Lower leg skin (tissue), 3 donors: ENCODE measurements around the gene TOPAZ1.

ENCODE experiments used
- CTCF ChIP-seq, 3 donors: fragments of 450-650 bp; IDR thresholded peaks; one replicate each; pipeline ENCODE4 v1.5.1; 2016; ENCODE audit warnings: antibody characterized with exemption in 3 of 3, mild to moderate bottlenecking in 3 of 3, moderate library complexity in 2 of 3
- POLR2A ChIP-seq, 2 donors: fragments of 450-650 bp; IDR thresholded peaks; one replicate each; pipeline ENCODE4 v1.6.1; 2016 to 2017; ENCODE audit warnings: antibody characterized with exemption in 2 of 2, mild to moderate bottlenecking in 1 of 2, moderate library complexity in 1 of 2

- TF ChIP-seq CTCF (IDR thresholded peaks at IDR 0.05) (no peak), POLR2A (IDR thresholded peaks at IDR 0.05) (no peak)
Measured at GRCh38 chr3:44342176-44342790, 100.6 kb downstream of the TOPAZ1 start.
